Middle frontal gyrus (tissue), 1 donor: ENCODE measurements around the gene ARMH2.

Source experiments
- DNase-seq: peaks from one replicate; pipeline ENCODE4 v3.0.0-alpha.2; 2015; ENCODE audit warnings: low spot score; ENCODE audit errors: extremely low spot score

The ARMH2 gene

DNA sequence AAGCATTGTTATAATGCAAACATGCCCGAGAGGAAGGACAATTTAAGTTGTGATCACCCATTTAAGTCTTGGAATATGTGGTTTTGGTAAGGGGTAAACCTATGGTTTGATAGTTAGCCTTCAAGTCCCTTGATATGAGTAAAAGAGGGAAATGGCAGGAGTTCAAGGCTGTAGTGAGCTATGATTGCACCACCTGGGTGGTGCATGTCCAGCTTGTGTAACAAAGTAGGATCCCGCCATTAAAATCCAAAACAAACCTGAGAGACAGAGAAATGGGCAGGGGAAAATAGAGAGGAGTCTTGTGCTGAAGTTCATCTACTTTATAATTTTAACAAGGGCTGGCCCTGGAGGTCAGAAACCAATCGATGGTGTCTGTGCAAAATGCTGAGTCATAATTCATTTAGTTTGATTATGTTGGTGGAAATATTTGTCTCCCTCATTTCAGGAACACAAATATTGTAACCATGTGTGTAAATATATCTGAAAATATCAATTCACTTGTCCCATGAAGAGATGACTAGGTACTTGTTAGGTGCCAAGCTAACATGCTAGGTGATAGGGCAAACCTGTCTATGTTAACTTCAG lies 23.2 kb upstream of the ARMH2 start:
- no peak for DNase-seq

DNA sequence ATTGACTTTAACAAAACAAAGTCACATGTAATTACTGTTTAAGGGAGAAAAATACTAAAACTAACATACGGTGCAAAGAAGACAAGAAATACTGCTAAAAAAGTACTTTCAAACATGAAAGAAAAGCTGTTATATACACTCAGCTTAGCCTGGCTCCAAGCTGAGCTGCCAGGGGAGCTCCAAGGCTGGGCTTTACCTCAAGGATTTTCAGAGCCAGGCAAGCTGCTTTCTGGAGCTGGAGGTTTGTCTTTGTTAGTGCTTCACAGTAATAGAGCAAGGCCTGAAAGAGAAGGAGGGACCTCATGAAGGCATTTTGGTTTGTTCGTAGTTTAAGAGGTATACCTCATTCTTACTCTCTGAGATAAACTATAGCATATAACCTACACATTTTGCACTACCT lies 19.6 kb upstream of the ARMH2 start:
- no peak for DNase-seq

DNA sequence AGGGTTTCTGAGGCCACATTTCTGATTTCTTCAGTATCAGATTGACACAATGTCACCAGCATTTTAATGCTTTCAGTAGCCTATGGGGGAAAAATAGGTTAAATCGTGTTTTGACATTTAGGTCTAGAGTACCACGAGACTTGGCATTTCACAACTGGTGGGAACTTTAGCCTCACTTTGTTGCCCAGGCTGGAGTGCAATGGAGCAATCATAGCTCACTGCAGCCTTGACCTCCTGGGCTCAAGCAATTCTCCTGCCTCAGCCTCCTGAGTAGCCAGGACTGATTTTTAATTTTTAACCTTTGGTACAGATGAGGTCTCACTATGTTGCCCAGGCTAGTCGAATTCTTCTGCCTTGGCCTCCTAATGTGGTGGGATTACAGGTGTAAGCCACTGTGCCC lies 11.0 kb upstream of the ARMH2 start:
- DNase-seq: no peak

DNA sequence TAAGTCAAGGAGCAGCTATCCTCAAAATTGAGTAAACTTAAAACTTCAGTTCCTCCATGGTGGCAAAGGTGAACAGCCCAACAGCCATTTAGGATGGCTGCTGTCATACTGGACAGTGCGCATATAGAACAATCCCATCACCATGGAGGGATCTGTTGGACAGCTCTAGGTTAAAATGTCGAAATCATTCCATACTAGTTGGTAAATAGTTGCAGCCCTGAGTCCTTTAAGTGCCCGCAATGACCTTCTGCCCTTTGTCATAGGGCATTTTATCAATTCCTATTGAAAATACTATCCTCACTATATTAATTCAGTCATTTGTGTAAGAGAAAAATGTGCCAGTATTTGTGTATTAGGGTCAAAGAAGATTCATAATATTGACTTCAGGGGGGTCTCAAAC lies 8.9 kb upstream of the ARMH2 start:
- no peak for DNase-seq

DNA sequence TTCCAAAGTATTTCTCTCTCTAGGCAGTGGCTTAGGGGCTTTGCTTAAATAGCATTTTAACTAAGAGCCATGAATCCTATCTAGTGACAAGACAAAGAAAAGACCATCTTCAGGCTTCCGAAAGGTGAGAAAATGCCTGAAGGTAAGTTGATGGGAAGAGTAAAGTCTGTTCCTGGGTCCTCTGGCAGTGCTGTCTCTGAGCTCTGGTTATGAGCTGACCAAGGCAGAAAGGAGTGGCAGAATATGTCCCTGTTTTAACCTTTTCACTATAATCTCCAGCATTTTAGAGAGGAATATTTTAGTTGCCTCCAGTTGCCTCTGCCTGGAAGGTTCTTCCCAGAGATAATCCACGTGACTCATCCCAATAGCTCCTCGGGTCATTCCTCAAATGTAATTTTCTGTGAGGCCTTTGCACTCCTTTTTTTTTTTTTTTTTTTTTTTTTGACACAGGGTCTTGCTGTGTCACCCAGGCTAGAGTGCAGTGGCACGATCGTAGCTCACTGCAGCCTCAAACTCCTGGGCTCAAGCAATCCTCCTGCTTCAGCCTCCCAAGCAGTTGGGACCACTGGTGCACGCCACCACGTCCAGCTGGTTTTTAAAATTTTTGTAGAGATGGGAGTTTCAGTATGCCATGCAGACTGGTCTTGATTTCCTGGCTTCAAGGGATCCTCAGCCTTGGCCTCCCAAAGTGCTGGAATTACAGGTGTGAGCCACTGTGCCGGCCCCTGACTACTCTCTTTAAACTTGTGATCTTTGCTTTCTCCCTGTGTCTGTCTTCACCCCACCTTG lies 3.7 kb upstream of the ARMH2 start:
- no peak for DNase-seq

DNA sequence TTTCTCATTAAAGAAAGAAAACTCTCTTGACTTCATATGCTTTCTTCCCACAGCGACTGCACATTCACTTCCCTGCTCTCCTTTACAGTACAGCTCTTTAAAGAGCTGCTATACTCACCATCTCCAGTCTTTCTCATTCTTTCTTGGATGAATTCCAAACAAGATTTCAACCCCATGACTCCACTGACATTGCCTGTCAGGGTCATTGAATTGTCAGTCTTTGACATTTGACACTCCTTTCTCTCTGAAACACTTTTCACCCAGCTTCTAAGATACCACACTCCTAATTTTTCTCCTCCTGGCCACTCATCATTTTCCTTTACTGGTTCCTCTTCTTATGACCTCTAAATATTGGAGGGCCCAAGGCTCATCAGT lies 811 bp upstream of the ARMH2 start:
- DNase-seq: no peak

DNA sequence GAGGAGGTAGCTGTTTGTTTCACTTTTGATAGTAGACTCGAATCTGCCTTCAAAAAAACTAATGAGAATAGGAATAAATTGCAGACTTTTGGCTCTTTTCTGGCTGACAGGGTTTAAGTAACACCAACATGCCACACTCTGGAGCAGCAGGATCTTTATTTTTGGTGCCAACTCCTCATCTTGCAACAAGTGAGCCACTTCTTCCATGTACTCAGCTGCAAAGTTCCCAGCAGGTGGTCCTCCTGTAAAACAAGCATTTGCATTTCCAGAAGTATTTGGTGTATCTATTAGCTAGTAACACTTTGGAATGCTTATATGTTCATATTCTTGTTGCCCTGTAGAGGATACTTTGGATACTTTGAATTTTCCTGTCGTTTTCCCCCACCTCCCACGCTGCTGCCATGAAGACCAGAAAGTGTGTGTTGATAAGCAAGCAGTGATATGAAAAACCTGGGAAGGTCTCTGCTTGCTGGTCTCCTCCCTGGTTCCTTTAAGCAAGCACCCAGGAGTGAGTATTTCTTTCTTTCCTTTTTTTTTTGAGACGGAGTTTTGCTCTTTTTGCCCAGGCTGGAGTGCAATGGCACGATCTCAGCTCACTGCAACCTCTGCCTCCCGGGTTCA lies 1.0 kb downstream of the ARMH2 start:
- DNase-seq: no peak

DNA sequence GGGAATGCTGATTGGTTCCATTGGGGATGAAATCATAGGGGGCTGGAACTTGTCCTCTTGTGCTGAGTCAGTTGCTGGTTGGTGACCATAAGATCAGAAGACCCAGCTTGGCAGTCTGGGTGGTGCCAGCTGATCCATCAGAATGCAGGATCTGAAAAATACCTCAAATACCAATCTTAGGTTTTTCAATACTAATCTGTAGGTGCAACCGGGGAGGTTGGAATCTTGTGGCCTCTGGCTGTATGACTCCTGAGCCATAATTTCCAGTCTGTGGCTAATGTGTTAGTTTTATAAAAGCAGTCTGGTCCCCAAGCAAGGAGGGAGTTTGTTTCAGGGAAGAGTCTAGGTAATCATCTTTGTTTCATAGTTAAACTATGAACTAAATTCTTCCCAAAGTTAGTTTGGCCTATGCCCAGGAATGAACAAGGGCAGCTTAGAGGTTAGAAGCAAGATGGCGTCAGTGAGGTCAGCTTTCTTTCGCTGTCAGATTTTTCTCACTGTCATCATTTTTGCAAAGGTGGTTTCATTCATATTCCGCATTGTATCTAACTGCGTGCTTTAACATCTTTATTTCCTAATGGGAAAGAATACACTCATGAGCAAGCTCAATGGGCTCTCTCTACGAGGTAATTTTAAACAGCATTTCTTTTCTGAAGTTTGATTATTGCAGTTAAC lies 2.0 kb downstream of the ARMH2 start:
- no peak for DNase-seq

DNA sequence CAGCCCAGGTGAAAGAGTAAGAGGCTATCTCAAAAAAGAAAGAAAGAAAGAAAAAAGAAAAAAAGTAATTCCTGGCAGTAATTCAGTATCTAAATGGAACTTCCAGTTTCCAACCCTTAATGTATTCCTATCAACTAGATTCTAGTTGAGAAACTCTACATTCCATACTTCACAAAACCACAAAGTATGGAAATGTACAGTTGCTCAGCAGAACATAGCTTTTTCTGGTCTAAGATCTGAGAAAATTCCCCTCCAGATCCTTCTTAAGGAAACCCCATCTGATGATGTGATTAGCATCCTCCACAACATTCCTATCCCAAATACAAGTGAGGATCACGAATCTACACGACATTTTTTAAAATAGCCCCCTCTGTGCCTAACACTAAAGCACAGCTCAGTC lies 3.6 kb downstream of the ARMH2 start:
- no peak for DNase-seq

DNA sequence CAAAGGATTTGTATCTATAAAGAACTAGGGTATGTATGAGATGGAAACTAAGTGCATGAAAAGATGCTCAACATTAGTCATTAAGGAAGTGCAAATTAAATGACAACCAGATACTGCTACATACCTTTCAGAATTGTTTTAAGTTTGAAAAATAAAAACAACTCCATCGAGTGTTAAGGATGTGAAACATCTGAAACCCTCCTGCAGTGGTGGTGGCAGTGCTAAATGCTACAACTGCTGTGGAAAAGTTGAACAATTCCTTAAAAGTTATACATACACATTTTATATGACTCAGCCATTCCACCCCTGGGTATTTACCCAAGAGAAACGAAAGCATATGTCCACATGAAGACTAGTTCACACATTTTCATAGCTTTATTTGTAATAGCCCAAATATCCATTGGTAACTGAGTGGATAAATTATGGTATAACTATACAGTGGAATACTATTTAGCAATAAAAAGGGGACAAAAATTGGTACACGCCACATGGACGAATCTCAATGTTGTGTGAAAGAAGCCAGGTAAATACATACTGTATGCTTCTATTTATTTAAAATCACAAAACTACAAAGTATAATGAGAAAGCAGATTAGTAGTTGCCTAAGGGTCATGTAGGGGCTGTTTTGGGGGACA lies 10.6 kb downstream of the ARMH2 start:
- DNase-seq: no peak

DNA sequence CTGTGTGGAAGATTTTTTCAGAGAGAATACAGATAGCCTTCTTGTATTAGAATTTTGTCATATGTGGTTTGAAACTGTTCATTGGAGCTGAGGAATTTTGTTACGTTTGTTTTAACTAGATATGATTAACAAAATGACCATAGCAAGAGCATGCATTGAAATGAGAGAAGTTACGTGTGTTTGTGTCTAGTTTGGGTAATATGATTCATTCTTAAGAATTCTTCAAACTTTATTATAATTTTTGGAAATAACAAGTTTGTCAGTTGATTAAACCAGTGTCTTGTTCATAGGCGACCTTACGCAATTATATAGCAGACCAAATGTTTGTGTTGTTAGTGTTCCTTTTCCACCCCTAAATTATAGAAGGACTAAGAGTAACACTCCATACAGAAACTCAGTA lies 18.5 kb downstream of the ARMH2 start:
- no peak for DNase-seq

DNA sequence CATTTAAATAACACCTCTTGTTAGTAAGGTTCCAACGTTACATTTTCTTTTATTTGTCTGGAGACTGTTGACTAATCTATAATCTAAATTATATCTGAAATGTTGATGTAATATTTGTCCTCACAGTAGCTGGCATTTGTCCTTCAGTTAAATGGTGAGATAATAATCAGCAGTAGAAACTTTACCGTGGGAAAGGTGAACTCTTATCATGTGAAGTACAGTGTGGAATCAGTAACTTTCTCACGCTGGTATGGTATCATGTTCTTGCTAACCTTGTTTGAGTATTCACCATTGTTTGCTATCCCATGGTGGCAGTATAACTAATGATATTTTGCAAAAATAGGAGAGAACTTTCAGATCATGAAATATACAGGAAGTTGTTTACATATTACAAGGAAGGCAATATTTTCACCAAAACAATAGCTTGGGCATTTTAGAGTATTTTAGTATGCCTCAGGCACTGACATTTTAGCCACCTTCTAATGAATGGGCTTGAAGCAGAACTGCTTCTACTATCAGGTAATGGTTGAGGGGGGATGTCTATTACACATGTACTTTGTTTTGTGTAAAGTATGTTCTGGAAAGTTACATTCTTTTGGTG lies 19.2 kb downstream of the ARMH2 start:
- no peak for DNase-seq

DNA sequence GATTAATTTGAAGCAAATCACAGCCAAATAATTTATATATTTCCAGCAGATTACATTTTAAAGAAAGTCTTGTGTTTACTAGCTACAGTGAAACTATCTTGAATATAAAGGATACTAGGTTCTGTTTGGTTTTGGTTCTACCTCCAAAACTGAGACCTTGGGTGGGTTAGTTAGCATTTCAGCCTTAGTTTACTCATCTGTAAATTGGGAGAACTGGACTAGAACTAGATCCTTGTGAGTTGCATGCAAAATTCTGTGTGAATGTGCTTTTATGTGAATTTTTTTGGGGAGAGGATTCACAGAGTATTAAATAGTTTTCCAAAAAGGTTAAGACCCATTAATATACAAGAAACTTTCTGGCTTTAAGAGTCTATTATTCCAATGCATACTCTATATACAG lies 19.8 kb downstream of the ARMH2 start:
- no peak for DNase-seq

DNA sequence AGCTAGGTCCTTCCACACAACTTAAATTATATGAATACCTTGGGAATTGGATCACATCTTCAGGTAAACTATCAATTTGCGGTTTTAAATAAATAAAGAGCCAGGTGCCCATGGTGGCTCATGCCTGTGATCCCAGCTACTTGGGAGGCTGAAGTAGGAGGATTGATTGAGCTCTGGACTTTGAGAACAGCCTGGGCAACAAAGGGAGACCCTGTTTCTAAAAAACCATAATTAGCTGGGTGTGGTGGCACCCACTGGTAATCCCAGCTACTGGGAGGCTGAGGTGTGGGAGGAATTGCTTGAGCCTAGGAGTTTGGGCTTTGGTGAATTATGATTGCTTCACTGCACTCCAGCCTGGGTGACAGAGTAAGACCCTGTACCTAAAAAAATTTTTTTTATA lies 20.6 kb downstream of the ARMH2 start:
- no peak for DNase-seq

DNA sequence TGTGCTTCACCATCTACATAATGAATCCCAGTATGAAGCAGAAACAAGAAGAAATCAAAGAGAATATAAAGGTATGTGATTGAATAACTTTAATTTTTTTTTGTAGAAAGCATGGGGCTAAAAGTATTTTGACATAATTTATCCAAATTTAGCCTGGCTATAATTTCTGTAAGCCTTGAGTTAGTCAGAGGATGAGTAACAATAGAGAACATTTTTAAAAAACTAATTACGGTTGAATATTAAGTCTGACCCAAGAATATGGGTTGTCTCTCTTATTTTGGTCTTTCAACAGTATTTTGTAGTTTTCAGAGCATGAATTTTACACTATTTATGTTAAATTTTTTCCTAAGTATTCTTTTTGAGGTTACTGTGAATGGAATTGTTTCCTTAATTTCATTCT lies 21.5 kb downstream of the ARMH2 start:
- no peak for DNase-seq

DNA sequence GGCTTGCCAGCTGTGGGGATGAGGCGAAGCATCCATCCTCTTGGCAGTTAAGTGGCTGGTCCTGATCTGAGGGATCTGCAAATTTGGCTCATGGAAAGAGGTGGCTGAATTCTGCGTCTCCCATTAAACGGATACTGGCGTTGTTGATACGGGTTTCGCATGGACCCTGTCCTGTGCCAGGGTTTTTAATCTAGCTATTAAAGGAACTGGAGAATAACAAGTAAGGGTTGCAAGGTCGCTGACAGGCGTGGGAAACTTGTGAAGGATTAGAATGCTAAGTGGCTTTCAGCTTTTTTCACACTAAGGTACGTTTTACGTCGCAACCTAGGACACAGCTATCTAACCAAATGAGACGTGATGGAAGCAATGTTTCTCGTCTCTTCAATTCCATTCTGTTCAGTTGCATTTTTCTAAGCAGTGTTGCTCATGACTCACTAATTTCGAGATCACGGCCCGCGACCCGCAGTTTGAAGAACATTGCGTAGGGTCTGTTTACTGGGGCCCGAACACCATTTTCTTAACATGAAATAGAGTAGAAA lies 23.1 kb downstream of the ARMH2 start:
- DNase-seq: no peak

DNA sequence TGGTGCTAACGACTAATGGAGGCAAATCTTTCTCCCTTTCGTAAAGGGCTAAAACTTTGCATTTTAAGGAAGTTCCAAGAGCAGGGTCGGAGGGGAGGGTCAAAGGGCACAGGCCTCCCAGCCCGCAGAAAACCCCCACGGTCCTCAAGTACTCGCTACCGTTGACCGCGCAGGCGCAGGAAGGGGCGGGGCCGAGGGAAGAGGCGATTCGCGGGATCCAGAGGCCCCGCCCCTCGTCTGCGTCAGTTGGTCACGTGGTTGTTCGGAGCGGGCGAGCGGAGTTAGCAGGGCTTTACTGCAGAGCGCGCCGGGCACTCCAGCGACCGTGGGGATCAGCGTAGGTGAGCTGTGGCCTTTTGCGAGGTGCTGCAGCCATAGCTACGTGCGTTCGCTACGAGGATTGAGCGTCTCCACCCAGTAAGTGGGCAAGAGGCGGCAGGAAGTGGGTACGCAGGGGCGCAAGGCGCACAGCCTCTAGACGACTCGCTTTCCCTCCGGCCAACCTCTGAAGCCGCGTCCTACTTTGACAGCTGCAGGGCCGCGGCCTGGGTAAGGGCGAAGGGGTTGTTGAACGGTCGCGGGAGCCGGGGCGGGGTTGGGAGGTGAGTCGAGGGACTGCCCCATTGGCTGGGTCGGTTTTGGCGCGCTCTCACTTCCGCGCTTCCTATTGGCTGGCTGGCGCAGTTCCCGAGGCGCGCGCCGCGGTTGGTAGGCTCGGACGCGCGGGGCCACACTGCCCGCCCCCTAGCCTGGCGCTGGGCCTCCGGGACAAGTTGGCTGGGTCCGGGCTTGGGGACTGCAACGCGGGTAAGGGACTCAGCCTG lies 23.8 kb downstream of the ARMH2 start, which contains the start of gene GMNN:
Gene GMNN, plus strand, starts transcription at position 242 of the 824 bp plus-strand sequence. CDS start 2,310 bp downstream, outside the sequence.
- peak; percentile 95 for DNase-seq

DNA sequence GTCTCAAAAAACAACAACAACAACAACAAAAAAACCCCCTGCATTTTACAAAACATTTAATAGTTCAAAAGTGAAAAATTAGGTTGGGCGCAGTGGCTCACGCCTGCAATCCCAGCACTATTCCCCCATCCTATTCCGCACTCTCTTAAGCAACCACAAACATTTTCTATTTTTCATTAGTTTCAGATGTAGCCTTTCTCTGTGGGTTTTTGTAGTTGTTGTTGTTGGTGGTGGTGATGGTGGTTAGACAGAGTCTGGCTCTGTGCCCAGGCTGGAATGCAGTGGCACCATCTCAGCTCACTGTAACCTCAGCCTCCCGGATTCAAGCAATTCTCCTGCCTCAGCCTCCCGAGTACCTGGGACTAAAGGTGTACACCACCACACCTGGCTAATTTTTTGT lies 30.4 kb downstream of the ARMH2 start:
- DNase-seq: no peak

DNA sequence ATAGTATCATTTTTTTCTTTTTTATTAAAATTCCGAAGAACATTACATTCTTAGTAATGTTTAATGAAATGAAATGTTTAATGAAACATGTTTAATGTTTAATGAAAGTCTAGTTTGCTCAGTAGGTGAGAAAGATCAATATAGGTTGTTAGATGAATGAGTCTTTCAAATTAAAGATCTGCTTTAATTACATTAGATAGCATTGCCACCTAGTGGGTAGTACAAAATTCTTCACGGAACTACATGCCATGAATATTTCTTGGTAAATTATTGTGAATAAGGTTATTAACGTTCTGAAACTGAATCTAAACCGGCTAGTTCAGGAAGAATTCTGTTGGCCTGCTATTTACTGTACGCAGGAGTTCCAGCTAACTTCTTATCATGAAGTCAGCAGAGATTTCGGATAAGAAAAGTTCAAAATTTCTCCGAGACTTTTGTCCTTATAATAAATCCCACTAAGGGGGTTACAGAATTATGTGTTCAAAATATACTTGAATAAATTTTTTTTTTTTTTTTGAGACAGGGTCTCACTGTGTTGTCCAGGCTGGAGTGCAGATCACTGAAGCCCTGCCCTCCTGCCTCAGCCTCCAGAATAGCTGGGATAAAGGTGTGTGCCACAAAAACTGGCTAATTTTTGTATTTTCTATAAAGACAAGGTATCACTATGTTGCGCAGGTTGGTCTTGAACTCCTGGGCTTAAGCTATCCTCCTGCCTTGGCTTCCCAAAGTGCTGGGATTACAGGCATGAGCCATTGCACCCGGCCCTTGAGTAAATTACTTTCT lies 31.8 kb downstream of the ARMH2 start:
- DNase-seq: no peak
